NAMALWA (cell line): ENCODE results near the gene NPTXR.
A peak's percentile ranks its signal among the peaks of the same experiment; 100 is the strongest.
"Not testable (repeated sequence)": the region's sequence is repeated elsewhere in the genome, so short reads cannot be mapped to it uniquely, and the experiment has no call there.

Experiments
- DNase-seq: peaks from one replicate; pipeline ENCODE4 v3.0.0-alpha.2; 2015; ENCODE audit warnings: low spot score

Gene NPTXR

DNA sequence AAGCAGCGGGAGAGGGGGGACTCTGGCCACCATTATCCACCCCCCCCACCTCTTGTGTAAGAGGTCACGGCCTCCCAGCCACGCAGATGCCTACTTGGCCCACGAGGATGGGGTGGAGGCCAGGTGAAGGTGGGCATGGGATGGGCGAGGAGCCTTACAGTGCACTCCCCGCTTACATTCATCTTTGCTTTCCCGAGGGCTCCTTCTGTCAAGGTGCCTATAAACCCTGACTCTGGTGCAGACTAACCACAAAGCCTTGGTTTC lies 13.1 kb downstream of the NPTXR start:
- DNase-seq: no peak

GRCh38 chr22:38830026-38830844 lies 13.6 kb downstream of the NPTXR start:
- DNase-seq: no peak

DNA sequence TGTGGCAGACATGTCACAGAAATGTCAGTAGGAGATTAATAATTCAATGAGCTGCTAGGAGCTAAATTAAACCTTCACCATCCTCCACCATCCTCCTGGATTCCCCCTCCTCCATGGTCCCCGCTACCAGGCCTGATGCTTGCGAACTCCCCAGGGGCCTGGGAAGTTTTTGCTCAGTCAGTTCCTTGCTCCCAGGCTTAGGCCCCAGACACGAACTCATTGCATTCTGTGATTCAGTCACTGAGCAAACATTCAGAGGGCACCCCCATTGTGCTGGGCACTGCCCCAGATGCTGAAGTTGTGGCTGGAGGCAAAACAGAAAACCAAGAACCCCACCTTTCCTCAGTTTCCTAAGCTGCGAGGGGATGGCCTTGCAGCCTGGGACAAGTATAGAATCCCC lies 14.3 kb downstream of the NPTXR start:
- DNase-seq: no peak

DNA sequence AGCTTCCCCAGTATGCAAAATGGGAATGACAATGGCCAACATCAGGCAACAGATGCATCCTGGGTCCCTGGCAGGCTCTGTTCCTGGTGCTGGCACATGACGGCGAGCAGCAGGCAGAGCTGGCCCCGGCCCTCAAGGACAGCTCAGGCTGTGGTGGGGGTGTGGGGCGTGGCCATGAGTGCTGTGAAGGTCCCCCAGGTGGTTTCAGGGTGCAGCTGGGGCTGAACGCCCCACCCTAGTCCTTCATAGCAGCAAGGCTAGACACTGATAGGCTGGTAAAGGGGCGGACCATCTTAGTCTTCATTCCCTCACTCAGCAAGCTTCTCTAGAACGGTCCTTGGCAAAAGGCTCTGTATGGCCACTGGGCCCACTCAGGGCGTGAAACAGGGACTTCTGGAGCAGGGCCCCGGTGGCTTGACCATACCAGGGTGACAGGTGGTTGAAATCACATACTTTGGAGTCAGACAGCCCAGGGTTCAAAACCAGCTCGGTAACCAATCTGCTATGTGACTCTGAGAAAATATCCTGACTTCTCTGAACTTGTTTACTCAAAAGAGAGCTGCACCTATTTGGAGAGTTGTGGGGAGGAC lies 15.1 kb downstream of the NPTXR start:
- no peak for DNase-seq

- no peak for DNase-seq
Observed at GRCh38 chr22:38828191-38828590, 15.6 kb downstream of the NPTXR start.

DNA sequence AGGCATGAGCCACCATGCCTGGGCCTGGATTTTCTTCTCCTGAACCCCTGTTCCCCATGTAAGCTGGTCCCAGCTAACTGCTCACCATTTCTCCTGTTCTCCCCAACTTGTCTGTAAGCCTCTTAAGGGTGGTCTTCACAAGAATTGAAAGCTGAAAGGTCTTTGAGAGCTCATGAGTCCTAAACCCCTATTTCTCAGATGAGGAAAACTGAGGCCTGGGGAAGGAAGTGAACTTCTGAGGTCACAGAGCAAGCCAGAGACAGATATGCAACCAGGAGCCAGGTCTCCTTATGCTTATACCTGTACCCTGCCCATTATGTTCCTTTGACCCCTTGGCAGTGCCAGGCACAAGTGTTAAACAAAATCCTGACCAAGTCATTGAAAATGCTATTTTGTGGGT lies 16.3 kb downstream of the NPTXR start:
- DNase-seq: no peak

DNA sequence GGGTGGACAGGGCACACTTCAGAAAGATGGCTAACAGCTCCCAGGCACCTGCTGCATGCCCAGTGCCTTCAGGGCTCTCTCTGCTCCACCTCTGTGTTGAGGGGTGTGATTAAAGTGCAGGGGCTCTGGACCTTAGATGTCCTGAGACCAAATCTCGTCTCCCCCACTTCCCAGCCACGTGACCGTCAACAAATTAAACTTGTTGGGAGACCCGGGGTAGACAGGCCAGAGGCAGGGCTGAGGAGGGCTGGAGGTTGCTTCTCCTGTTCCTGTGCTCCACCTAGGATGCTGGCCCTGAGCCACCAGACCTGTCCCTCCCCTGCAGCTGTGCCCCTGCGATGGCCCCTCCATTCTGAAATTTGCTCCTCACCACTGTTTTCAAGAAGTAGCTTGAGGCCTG lies 17.0 kb downstream of the NPTXR start:
- no peak for DNase-seq

DNA sequence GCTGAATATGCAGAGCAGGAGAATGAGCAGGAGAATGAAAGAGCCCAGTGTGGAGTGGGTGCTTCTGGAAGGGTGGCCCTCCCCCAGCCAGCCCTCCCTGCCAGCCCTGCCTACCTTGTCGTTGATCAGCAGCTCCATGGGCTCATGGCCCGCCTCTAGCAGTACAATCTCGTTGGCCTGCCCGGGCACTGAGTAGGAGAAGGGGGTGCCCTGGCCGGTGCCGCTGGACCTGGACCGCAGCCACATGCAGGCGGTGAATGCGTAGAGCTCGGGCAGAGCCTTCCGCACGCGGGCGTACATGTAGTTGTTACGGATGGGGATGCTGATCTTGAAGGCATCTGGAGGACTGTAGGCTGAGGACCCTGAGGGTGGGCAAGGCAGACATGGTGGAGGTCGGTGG lies 17.4 kb downstream of the NPTXR start:
- DNase-seq: no peak

DNA sequence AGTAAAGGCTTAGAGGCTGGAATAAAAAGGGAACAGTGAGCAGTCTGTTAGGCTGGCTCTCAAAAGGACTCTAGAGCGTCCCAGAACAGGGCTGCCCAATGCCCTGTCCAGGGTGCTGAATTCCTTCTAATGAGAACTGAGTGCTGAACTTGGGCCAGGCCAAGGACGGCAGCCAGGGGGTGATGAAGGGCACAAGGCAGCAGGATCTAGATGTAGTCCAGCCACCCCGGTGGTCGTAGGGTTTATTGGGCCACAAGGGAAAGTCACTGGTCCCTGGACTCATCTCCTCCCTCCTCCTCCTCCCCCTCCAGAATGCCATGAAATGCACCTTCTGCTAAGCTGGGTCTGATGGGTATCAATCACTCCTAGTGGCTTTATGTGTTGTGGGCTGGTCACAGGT lies 19.2 kb downstream of the NPTXR start:
- peak; percentile 82 for DNase-seq

DNA sequence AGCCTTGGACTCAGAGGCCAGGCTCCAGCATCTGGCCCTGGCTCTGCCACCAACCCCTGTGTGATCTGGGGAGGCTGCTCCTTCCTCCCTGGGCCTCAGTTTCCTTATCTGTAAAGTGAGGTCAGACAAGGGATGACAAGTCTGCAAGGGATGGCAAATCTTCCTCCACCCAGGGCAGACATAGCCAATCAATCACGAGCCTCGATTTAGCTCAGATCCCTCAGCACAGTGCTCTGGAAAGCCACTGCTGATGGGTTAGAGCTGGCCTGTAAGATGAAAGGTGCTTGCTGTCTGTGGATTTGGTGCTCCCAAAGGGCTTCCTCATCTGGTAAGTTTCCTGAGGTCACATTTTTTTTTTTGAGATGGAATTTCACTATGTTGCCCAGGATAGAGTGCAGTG lies 20.2 kb downstream of the NPTXR start:
- DNase-seq: no peak

- no peak for DNase-seq
Observed at GRCh38 chr22:38823076-38823475, 20.8 kb downstream of the NPTXR start.

- peak; percentile 19 for DNase-seq
Observed at GRCh38 chr22:38820020-38820419, 23.8 kb downstream of the NPTXR start.

- no peak for DNase-seq
Observed at GRCh38 chr22:38819387-38819940, 24.4 kb downstream of the NPTXR start.

- no peak for DNase-seq
Observed at GRCh38 chr22:38817196-38817595, 26.6 kb downstream of the NPTXR start.

GRCh38 chr22:38815842-38816241 lies 28.0 kb downstream of the NPTXR start:
- no peak for DNase-seq

DNA sequence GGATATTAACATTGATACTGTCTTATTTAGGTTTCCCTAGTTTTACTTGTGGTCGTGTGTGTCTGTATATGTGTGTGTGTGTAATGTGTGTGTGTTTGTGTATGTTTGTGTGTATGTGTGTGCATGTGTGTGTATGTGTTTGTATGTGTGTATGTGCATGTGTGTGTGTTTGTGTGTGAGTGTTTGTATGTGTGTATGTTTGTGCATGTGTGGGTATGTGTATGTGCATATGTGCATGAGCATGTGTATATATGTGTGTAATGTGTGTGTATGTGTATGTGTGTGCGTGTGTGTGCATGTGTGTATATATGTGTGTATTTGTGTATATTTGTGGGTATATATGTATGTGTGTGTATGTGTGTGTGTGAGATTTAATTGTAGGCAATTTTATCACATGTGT lies 32.6 kb downstream of the NPTXR start:
- DNase-seq: no peak

DNA sequence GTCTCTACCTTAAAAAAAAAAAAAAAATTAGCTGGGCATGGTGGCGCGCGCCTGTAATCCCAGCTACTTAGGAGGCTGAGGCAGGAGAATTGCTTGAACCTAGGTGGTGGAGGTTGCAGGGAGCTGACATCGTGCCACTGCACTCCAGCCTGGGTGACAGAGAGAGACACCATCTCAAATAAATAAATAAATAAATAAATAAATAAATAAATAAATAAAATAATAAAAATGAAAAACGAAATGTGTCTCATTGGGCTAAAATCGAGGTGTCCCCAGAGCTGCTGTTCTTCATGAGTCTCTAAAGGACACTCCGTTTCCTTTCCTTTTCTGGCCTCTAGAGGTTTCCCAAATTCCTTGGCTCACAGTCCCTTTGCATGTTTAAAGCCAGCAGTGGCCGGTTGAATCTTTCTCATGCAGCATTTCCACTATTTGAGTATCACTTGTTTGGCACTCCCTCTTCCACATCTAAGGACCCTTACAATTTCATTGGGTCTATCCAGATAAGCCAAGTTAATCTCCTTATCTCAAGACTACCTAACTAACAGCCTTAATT lies 38.7 kb downstream of the NPTXR start:
- DNase-seq: not testable (repeated sequence)

DNA sequence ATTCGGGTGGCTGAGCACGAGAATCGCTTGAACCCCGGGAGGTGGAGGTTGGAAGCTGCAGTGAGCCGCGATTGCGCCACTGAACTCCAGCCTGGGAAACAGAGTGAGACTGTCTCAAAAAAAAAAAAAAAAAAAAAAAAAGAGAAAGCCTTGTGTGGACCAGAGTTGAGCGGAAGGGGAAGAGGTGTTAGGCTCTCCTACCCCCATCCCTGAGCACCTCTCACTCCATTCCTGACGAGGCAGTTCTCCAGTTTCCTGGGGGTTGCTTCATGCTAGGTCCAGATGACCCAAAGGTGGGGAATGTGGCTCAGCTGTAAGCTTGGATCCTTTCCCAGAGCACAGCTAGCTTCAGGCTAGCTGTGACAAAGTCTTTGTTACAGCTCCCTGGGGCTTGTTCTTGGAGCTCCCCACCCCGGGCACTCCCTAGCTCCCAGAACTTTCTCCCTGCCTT lies 41.1 kb downstream of the NPTXR start:
- no peak for DNase-seq

DNA sequence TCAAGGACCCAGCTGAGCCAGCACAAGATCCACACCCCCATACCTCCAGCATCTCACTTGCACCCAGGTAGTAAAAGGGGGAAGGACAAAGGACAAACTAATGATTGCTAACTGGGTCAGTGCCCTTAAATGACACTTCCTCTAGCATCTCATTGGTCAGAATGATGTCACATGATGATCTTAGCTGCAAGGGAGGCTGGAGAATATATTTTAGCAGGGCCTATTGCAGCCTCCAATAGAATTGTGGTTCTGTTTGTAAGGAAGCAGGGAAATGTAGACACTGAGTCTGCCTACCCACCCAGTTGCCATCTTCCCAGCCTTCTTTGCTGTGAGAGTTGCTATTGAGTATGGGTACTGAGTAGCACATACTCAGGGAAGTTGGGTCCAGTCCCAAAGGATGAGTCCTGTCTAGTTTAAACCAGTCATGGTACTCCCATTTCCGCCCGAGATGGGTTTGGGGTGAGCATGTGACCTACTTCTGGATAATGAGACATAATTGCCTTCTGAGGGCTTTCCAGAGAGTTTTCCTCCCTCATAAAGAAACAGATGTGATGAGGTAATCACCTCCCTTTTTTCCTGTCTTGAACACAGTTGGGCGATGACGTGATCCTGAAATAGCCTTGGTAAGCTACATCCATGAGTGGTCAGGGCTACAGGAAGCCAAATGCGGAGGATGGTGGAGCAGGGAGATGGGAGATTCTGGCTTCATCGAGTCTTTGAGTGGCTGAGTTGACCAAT lies 44.4 kb downstream of the NPTXR start:
- DNase-seq: no peak

- DNase-seq: no peak
Observed at GRCh38 chr22:38798496-38798895, 45.3 kb downstream of the NPTXR start.

- DNase-seq: no peak
Observed at GRCh38 chr22:38796262-38796957, 47.4 kb downstream of the NPTXR start.

DNA sequence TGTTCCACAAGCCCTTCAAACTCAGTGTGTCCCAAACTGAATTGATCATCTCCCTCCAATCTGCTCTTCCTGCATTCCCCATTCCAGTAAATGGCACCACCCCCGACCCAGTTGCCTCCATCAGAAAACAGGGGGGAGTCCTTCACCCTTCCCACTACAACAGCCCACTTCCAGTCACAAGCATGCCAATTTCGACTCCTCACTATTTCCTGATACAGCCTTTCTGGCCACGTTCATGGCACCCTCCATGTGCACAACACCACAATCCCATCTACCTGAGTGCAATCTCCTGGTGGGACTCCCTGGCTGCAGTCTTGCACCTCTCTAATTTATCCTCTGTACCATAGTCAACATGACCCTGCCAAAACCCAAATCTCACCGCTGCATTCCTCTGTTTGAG lies 48.3 kb downstream of the NPTXR start:
- no peak for DNase-seq
